Measurements from ENCODE around the gene FKBP11. TPM values are rescaled to one million over a fixed set of nuclear protein-coding genes. Genes with fewer than 3 reads are reported as not detected.

FKBP11 gene
- total RNA-seq, 1 experiment from 2014 or later: 18.5 TPM

DNA sequence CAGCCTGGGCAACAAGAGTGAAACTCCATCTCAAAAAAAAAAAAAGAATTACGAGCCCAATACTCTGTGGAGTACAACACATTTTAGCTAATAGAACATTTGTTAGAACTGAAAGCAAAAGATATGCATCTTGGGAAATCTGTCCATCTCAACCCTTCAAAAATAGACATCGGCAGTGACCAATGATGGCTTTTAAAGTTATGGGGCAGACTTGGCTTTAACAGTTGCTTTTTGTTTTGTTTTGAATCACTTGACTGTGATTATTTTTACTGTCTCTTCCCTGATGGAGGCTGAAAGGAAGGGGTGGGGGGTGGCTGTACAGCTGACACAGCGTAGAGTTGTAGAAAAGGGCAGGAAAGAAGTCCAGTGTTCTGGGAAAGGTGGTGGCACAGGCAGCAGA is 2.2 kb downstream of the FKBP11 start (continued):
- TF ChIP-seq, protein P1, sequence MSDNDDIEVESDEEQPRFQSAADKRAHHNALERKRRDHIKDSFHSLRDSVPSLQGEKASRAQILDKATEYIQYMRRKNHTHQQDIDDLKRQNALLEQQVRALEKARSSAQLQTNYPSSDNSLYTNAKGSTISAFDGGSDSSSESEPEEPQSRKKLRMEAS (IDR thresholded peaks at IDR 0.05): no peak
- no peak for TF ChIP-seq ZNF274 (IDR thresholded peaks at IDR 0.05; ENCODE audit: low read depth, low read length)
- no peak for TF ChIP-seq POLR2AphosphoS5 (IDR thresholded peaks at IDR 0.05; ENCODE audit: low read depth, low read length)
- no peak for TF ChIP-seq FOSL1 (IDR thresholded peaks at IDR 0.05; ENCODE audit: low read depth)
- no peak for TF ChIP-seq CEBPB (IDR thresholded peaks at IDR 0.05; ENCODE audit: low read depth)
- TF ChIP-seq ZFX (IDR thresholded peaks at IDR 0.05): no peak

DNA sequence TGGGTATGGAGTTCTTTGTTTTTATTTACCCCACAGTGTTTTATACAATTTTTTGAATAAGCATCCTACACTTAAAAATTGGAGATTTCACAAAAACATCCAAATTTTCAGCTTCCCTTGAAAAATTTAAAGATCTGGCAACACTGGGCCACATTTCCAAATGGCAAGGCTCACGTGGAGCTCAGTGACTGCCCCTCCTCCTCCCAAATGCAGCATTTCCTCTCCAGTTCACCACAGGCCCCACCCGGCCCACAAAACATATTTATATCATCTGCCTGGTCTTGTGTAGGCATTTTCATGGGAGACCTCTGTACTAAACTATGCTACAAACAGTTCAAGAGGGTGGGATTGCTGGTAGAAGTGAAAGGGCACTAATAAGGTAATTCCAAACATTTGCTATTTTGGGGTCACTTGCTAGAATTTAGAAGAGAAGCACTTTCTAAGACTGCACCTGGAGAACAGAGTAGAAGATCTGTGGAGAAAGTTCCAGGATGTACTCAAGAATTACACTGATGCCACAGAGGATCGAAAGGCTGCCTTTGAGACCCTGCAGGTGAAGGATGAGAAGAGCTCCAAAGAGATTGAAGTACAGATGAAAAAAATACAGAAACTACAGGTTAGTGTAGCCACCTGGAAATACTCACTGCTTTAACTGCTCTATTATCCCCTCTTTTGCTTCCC is 7.3 kb downstream of the FKBP11 start:
- Histone ChIP-seq H3K9me2 (ENCODE audit: insufficient read depth) (no peaks in the 10 kb centered on the region), H3K4me2 (ENCODE audit: low read length) (no peak overlapping the region), H3K79me2 (ENCODE audit: insufficient read depth, low read length) (no peaks in the 10 kb centered on the region), H3K4me3 (replicated peaks in 1 of 2; ENCODE audit: low read depth in 1 of 2, low read length in 2 of 2) (no peak overlapping the region), H3K27me3 (ENCODE audit: insufficient read depth, low read length) (no peaks in the 10 kb centered on the region), H3K36me3 (ENCODE audit: control insufficient read depth in 1 of 2, insufficient read depth in 2 of 2, low read length in 2 of 2) (peaks cover 0 to 6% of the 10 kb centered on the region in 2 experiments; a peak in 3 of 4 replicates), H2AFZ (ENCODE audit: low read depth, low read length, poor library complexity, severe bottlenecking) (no peak overlapping the region), H3K9ac (ENCODE audit: low read length) (no peak overlapping the region), H4K20me1 (ENCODE audit: insufficient read depth) (no peaks in the 10 kb centered on the region), H3K9me3 (ENCODE audit: control insufficient read depth in 1 of 2, insufficient read depth in 1 of 2, low read depth in 1 of 2, low read length in 2 of 2) (no peaks in the 10 kb centered on the region), H3K27ac (ENCODE audit: low read depth, low read length) (no peak overlapping the region), H3K4me1 (ENCODE audit: control insufficient read depth in 1 of 2, insufficient read depth in 2 of 2, low read length in 2 of 2) (no peaks in the 10 kb centered on the region)
- RAD21 ChIA-PET (ENCODE audit: low non-redundant PET in 1 of 2, low total read pairs in 2 of 2, uncharacterized antibody in 2 of 2, unreplicated experiment in 2 of 2): no interaction called here
- CTCF ChIA-PET: no interaction called here
- BruUV-seq (replicated peaks): no TSS peak
- POLR2A ChIA-PET: no interaction called here
- DNase-seq (ENCODE audit: low read depth, low spot score): no peak
- intact Hi-C loops (cut with micrococcal nuclease): no loop called here
- ATAC-seq: no peak
- no peak for TF ChIP-seq EGR1 (IDR thresholded peaks at IDR 0.05; ENCODE audit: low read depth)
- no peak for TF ChIP-seq CEBPB (IDR thresholded peaks at IDR 0.05; ENCODE audit: low read depth)
- TF ChIP-seq JUND (IDR thresholded peaks at IDR 0.05): no peak
- no peak for TF ChIP-seq POLR2AphosphoS5 (IDR thresholded peaks at IDR 0.05; ENCODE audit: low read depth, low read length)
- TF ChIP-seq SP1 (IDR thresholded peaks at IDR 0.05; ENCODE audit: low read depth): no peak
- TF ChIP-seq, protein P2, sequence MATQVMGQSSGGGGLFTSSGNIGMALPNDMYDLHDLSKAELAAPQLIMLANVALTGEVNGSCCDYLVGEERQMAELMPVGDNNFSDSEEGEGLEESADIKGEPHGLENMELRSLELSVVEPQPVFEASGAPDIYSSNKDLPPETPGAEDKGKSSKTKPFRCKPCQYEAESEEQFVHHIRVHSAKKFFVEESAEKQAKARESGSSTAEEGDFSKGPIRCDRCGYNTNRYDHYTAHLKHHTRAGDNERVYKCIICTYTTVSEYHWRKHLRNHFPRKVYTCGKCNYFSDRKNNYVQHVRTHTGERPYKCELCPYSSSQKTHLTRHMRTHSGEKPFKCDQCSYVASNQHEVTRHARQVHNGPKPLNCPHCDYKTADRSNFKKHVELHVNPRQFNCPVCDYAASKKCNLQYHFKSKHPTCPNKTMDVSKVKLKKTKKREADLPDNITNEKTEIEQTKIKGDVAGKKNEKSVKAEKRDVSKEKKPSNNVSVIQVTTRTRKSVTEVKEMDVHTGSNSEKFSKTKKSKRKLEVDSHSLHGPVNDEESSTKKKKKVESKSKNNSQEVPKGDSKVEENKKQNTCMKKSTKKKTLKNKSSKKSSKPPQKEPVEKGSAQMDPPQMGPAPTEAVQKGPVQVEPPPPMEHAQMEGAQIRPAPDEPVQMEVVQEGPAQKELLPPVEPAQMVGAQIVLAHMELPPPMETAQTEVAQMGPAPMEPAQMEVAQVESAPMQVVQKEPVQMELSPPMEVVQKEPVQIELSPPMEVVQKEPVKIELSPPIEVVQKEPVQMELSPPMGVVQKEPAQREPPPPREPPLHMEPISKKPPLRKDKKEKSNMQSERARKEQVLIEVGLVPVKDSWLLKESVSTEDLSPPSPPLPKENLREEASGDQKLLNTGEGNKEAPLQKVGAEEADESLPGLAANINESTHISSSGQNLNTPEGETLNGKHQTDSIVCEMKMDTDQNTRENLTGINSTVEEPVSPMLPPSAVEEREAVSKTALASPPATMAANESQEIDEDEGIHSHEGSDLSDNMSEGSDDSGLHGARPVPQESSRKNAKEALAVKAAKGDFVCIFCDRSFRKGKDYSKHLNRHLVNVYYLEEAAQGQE (IDR thresholded peaks at IDR 0.05; ENCODE audit: low read depth): no peak
- TF ChIP-seq ELF1 (IDR thresholded peaks at IDR 0.05; ENCODE audit: borderline replicate concordance, low read depth): no peak
- no peak for TF ChIP-seq EZH2 (IDR thresholded peaks at IDR 0.05)
- no peak for TF ChIP-seq SIN3A (IDR thresholded peaks at IDR 0.05; ENCODE audit: low read depth)
- no peak for TF ChIP-seq SRF (IDR thresholded peaks at IDR 0.05; ENCODE audit: low read depth)
- no peak for TF ChIP-seq YY1 (IDR thresholded peaks at IDR 0.05; ENCODE audit: extremely low read depth, insufficient replicate concordance, low read depth, low read length)
- TF ChIP-seq, protein P3, sequence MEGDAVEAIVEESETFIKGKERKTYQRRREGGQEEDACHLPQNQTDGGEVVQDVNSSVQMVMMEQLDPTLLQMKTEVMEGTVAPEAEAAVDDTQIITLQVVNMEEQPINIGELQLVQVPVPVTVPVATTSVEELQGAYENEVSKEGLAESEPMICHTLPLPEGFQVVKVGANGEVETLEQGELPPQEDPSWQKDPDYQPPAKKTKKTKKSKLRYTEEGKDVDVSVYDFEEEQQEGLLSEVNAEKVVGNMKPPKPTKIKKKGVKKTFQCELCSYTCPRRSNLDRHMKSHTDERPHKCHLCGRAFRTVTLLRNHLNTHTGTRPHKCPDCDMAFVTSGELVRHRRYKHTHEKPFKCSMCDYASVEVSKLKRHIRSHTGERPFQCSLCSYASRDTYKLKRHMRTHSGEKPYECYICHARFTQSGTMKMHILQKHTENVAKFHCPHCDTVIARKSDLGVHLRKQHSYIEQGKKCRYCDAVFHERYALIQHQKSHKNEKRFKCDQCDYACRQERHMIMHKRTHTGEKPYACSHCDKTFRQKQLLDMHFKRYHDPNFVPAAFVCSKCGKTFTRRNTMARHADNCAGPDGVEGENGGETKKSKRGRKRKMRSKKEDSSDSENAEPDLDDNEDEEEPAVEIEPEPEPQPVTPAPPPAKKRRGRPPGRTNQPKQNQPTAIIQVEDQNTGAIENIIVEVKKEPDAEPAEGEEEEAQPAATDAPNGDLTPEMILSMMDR (IDR thresholded peaks at IDR 0.05 in 2 of 3, conservative IDR thresholded peaks at IDR 0.05 in 1 of 3; ENCODE audit: borderline replicate concordance in 1 of 3, insufficient read depth in 1 of 3, low read depth in 2 of 3, low read length in 2 of 3): no peak
- TF ChIP-seq, protein P4, sequence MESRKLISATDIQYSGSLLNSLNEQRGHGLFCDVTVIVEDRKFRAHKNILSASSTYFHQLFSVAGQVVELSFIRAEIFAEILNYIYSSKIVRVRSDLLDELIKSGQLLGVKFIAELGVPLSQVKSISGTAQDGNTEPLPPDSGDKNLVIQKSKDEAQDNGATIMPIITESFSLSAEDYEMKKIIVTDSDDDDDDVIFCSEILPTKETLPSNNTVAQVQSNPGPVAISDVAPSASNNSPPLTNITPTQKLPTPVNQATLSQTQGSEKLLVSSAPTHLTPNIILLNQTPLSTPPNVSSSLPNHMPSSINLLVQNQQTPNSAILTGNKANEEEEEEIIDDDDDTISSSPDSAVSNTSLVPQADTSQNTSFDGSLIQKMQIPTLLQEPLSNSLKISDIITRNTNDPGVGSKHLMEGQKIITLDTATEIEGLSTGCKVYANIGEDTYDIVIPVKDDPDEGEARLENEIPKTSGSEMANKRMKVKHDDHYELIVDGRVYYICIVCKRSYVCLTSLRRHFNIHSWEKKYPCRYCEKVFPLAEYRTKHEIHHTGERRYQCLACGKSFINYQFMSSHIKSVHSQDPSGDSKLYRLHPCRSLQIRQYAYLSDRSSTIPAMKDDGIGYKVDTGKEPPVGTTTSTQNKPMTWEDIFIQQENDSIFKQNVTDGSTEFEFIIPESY (IDR thresholded peaks at IDR 0.05; ENCODE audit: extremely low read depth, insufficient replicate concordance, low read length): no peak
- TF ChIP-seq, protein P1 (IDR thresholded peaks at IDR 0.05): no peak
- no peak for TF ChIP-seq RAD21 (IDR thresholded peaks at IDR 0.05; ENCODE audit: low read depth)
